Suprapubic skin (tissue), 4 donors: ENCODE measurements around the gene EPS15. TPM values are rescaled to one million over a fixed set of nuclear protein-coding genes. Genes with fewer than 3 reads are reported as not detected.

Experiments
- DNase-seq, 2 donors: peaks; one replicate each; pipeline ENCODE4 v3.0.0-alpha.2; 2019; ENCODE audit warnings: low spot score in 2 of 2
- H3K27ac ChIP-seq: fragments of 200-600 bp; sonication (generic); one replicate; pipeline ENCODE4 v1.5.1; 2019
- H3K27me3 ChIP-seq: fragments of 200-600 bp; sonication (generic); one replicate; pipeline ENCODE4 v1.5.1; 2019
- H3K36me3 ChIP-seq: fragments of 200-600 bp; sonication (generic); one replicate; pipeline ENCODE4 v1.5.1; 2019
- H3K4me1 ChIP-seq: fragments of 200-600 bp; sonication (generic); one replicate; pipeline ENCODE4 v1.5.1; 2019
- H3K4me3 ChIP-seq: fragments of 200-600 bp; sonication (generic); one replicate; pipeline ENCODE4 v1.5.1; 2019; ENCODE audit warnings: mild to moderate bottlenecking
- H3K9me3 ChIP-seq: fragments of 200-600 bp; sonication (generic); one replicate; pipeline ENCODE4 v1.5.1; 2019
- CTCF ChIP-seq, 2 donors: fragments of 200-600 bp in 1 of 2; fragments of 450-650 bp in 1 of 2; sonication (generic) in 1 of 2; IDR thresholded peaks; one replicate each; pipeline ENCODE4 v1.5.1; 2016 to 2019; ENCODE audit warnings: antibody characterized with exemption in 2 of 2, mild to moderate bottlenecking in 1 of 2, moderate library complexity in 1 of 2
- EP300 ChIP-seq: sonication (generic); formaldehyde crosslinking; IDR thresholded peaks from one replicate; pipeline ENCODE4 v1.6.1; 2017; ENCODE audit warnings: antibody characterized with exemption
- POLR2A ChIP-seq, 2 donors: fragments of 450-650 bp; IDR thresholded peaks; one replicate each; pipeline ENCODE4 v1.6.1; 2017; ENCODE audit warnings: antibody characterized with exemption in 2 of 2, mild to moderate bottlenecking in 2 of 2, moderate library complexity in 2 of 2
- POLR2AphosphoS5 ChIP-seq, 3 donors: sonication (generic); formaldehyde crosslinking; IDR thresholded peaks; one replicate each; pipeline ENCODE4 v1.6.1; 2017; ENCODE audit warnings: antibody characterized with exemption in 3 of 3
- WGBS: methylation state at CpG from one replicate; pipeline ENCODE4 v1.1.5; 2018; 5-methylcytosine and 5-hydroxymethylcytosine counted together
- total RNA-seq, 4 donors: library from RNA; depleted of rRNA; stranded (reverse); fragments of >200 nt; gene quantifications; one replicate each; pipeline ENCODE4 v1.1.0, GENCODE V29; 2016

The EPS15 gene
- total RNA-seq: 100 to 1,000 TPM in 1 of 4 donors, 10 to 100 TPM in 3; 57.1 to 127 (median 81.5) TPM

- H3K27me3 ChIP-seq: no peaks in the 10 kb centered on the region
- 4% methylated on average over 17 of the region's 56 CpGs for WGBS
Observed at GRCh38 chr1:51519048-51519864, at the start of gene EPS15. Gene EPS15 (minus strand): TSS chr1:51519266. CDS start chr1:51519231, 35 bp downstream.

GRCh38 chr1:51568231-51568935 lies 49.3 kb upstream of the EPS15 start:
- Histone ChIP-seq H3K27ac (no peak overlapping the region), H3K4me1 (peaks cover 38% of the 10 kb centered on the region), H3K4me3 (no peak overlapping the region), H3K36me3 (no peaks in the 10 kb centered on the region), H3K9me3 (no peaks in the 10 kb centered on the region), H3K27me3 (no peaks in the 10 kb centered on the region)
- DNase-seq: no peak
- no peak for TF ChIP-seq POLR2A (IDR thresholded peaks at IDR 0.05)
- TF ChIP-seq POLR2AphosphoS5 (IDR thresholded peaks at IDR 0.05): no peak
- TF ChIP-seq CTCF (IDR thresholded peaks at IDR 0.05): no peak
- no peak for TF ChIP-seq EP300
- 89% methylated on average over 7 of the region's 7 CpGs for WGBS

More at GRCh38 chr1:51519048-51519864, at the start of gene EPS15:
- H3K4me3 ChIP-seq: peak within 1 kb of the TSS; percentile 95
- H3K4me1 ChIP-seq: peaks cover 47% of the 10 kb centered on the region
- H3K9me3 ChIP-seq: no peaks in the 10 kb centered on the region
- TF ChIP-seq CTCF (IDR thresholded peaks at IDR 0.05): no peak
- peak in 1 of 3 donors; percentile 32 for TF ChIP-seq POLR2AphosphoS5 (IDR thresholded peaks at IDR 0.05)
- no peak for TF ChIP-seq EP300
- peak in 1 of 2 donors; percentile 19 for TF ChIP-seq POLR2A (IDR thresholded peaks at IDR 0.05)
- no peaks in the 10 kb centered on the region for H3K36me3 ChIP-seq
- peak within 1 kb of the TSS; percentile 97 for H3K27ac ChIP-seq
- peak; percentile 93 for DNase-seq

- Histone ChIP-seq H3K27ac (no peak overlapping the region), H3K27me3 (no peaks in the 10 kb centered on the region), H3K36me3 (no peaks in the 10 kb centered on the region), H3K9me3 (no peaks in the 10 kb centered on the region), H3K4me3 (no peak overlapping the region), H3K4me1 (peaks cover 38% of the 10 kb centered on the region)
- TF ChIP-seq EP300: no peak
- no peak for TF ChIP-seq POLR2AphosphoS5 (IDR thresholded peaks at IDR 0.05)
- TF ChIP-seq POLR2A (IDR thresholded peaks at IDR 0.05): no peak
- TF ChIP-seq CTCF (IDR thresholded peaks at IDR 0.05): no peak
- DNase-seq: no peak
Observed at GRCh38 chr1:51567653-51568052, 48.6 kb upstream of the EPS15 start.

- 92% methylated on average over 3 of the region's 3 CpGs for WGBS
- H3K36me3 ChIP-seq: no peaks in the 10 kb centered on the region
- TF ChIP-seq CTCF (IDR thresholded peaks at IDR 0.05) (no peak), POLR2A (IDR thresholded peaks at IDR 0.05) (no peak), EP300 (no peak), POLR2AphosphoS5 (IDR thresholded peaks at IDR 0.05) (no peak)
- no peaks in the 10 kb centered on the region for H3K9me3 ChIP-seq
- H3K4me1 ChIP-seq: peaks cover 38% of the 10 kb centered on the region
- H3K4me3 ChIP-seq: no peak overlapping the region
- no peaks in the 10 kb centered on the region for H3K27me3 ChIP-seq
- H3K27ac ChIP-seq: no peak overlapping the region
- no peak for DNase-seq
Observed at GRCh38 chr1:51566260-51566659, 47.2 kb upstream of the EPS15 start.

- Histone ChIP-seq H3K9me3 (no peaks in the 10 kb centered on the region), H3K4me1 (peaks cover 30% of the 10 kb centered on the region), H3K4me3 (no peak overlapping the region), H3K36me3 (no peaks in the 10 kb centered on the region), H3K27ac (no peak overlapping the region), H3K27me3 (no peaks in the 10 kb centered on the region)
- WGBS: 74% methylated on average over 2 of the region's 2 CpGs
- TF ChIP-seq EP300: no peak
- no peak for TF ChIP-seq CTCF (IDR thresholded peaks at IDR 0.05)
- TF ChIP-seq POLR2A (IDR thresholded peaks at IDR 0.05): no peak
- no peak for TF ChIP-seq POLR2AphosphoS5 (IDR thresholded peaks at IDR 0.05)
- DNase-seq: no peak
Observed at GRCh38 chr1:51565009-51565408, 45.9 kb upstream of the EPS15 start.
